Measurements from ENCODE around the gene CXXC5.

CXXC5 gene

DNA sequence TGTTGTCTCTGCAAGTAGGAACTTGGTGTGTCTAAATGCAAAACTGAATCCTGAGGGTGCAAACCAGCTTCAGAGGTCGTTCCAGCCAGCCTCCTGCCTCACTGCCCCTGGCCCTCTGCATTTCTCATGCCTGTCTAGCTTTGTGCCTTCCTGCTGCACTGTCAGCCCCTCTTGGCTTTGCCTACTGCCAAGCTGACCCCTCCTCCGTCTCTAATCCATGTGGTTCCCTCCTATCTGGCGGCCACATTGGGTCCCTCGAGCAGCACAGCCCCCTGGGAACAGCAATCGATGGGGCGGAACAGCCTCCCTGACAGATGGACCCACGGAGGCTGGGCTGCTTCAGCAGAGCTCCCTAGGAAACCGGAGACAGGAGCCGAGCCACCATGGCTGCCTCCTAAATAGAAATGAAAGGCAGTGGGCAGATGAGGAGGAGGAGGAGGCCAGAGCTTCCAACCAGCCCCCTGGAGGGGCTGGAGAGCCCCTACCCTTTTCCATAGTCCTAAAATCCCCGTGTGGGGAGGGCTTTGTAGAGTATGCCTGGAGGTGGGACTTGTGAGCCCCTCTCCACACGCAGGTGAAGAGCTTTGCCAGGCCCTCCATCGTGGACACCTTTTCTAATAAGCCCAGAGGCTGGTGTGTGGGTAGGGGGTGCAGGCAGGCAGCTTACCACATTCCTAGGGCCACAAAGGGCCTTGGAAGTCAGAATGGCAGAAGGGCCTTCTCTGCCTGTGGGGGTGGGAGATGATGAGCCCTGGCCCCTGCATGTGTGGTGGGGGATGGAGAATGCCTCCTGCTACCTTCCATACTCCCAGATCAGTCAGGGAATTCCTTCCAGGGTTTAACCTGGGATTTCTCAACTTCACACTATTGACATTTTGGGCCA, 9.2 kb upstream of the CXXC5 start:
- DNase-seq (ENCODE audit: low spot score): peak; percentile 20

DNA sequence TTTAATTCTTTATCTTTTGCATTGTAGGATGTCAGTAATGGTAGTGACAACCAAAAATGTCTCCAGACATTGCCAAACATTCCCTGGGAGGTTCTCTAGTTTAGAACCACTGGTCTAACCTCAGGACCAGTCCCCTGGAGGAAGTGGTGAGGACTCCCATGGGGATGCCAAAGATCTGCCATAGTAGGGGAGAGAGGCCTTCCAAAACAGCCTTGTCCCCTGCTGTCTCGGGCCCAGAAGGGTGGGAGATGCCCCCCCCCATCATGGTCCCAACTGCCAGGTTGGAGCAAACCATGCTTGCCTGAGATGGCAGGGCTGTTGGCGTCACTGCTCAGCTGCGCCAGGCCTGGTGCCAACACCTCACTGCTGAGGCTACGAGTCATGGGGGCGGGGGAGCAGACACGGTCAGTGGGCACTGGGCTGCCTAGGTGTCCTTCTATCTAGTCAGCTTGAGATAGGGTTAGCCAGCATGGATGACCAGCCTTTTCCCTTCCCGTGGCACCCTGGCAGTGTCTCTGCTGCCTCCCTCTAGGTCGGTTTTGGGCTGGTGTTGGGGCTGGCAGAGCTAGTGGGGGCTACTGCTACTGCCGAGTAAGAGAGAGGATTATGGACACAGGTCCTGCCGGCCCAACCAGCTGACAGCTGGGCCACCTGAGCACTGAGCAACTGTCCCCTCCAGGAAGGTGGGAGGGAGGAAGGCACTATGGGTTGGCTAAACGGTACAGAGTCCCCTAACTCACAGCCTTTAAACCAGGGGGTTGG, 8.3 kb upstream of the CXXC5 start:
- peak; percentile 50 for DNase-seq (ENCODE audit: low spot score)

GRCh38 chr5:139640421-139641115, 7.6 kb upstream of the CXXC5 start:
- no peak for DNase-seq (ENCODE audit: low spot score)

GRCh38 chr5:139641116-139642080, 6.8 kb upstream of the CXXC5 start:
- peak; percentile 34 for DNase-seq (ENCODE audit: low spot score)

DNA sequence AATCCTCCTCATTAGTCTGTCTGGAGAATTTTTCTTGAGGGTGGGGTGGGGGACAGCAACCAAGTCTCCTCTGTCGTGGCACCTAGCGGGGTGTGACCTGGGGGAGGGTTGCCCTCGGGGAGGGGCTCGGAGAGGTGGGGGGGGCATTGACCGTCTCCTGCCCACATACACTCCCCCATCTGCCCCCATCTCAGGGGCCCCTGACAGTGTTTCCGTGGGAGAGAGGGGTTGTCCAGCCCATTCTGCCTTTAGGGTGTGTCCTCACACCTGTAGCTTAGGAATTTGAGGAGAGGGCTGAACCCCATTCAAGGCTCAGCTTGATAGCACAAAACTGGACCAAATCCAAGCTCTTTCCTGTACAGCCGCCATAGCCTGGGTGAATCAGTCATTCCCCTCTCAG, 5.9 kb upstream of the CXXC5 start:
- no peak for DNase-seq (ENCODE audit: low spot score)

GRCh38 chr5:139642891-139643871, 5.0 kb upstream of the CXXC5 start:
- no peak for DNase-seq (ENCODE audit: low spot score)

GRCh38 chr5:139644001-139644456, 4.1 kb upstream of the CXXC5 start:
- no peak for DNase-seq (ENCODE audit: low spot score)

DNA sequence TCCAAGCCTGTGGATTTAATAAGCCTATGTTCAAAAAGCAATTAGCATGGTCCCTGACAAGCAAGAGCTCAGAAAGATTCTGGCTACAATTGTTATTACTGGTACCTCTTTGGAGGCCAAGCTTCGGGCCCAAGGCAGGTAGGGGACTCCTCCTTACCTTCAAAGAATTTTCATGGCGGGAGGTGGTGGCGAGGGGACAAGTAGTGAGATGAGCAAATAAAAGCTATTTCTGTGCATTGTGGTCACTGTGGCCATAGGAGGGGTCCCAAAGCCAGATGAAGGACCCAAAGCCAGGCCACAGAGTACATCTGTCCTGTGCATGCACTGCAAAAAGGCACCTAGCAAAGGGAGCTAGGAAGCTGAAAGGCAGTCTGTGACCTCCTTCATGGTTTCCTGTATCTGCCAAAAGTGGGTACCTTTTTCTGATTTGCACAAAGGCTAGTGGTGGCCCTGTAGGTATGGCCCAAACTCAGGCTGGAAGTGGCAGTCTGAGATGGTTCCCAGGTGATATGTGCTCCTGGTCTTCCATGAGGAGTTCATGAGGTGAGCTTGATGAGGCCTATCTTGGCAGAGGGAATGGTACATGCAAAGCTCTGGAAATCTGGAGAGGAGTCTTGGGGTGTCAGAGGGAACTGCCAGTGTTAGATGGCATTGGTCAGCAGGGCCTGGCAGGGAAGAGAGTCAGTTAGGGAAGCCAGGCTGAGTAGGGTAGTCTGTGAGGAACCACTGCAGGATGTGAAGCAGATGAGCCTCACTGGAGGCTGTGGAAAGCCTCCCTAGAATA, 3.3 kb upstream of the CXXC5 start:
- peak; percentile 36 for DNase-seq (ENCODE audit: low spot score)

GRCh38 chr5:139645430-139645871, 2.7 kb upstream of the CXXC5 start:
- no peak for DNase-seq (ENCODE audit: low spot score)

GRCh38 chr5:139646111-139646510, 2.0 kb upstream of the CXXC5 start:
- no peak for DNase-seq (ENCODE audit: low spot score)

- no peak for DNase-seq (ENCODE audit: low spot score)
Observed at GRCh38 chr5:139646912-139647505, 1.1 kb upstream of the CXXC5 start.

DNA sequence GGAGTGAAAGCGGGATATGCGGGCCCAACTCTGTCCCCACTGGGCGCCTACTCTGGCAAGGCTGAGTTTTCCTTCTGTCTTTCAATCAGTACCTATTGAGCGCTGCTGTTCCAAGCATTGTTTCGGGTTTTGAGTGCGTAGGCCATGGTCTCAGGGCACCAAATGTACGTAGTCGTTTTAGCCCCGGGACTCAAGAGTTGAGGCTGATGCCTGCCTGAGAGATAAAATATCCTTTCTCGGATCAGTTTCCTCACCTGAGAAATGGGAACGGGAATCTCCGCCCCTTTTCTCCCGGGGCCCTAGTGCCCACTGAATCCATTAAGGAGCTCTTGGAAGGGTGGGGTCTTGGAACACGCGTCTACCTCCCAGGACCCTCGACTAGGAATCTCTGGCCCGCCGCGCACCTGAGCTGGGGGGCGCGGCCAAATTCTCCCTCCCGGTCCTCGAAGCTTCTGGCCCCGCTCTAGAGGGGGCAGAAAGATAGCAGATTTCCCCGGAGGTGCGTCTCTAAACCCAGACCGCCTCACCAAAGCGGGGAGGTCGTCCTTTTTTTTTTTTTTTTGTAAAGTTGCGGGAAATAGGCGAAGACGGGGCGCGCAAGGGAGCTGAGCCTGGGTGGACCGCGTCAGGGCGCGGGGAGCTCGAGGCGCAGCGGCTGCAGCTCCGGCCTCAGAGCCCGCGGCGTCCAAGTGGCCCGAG, 494 bp upstream of the CXXC5 start:
- DNase-seq (ENCODE audit: low spot score): peak; percentile 65

- no peak for DNase-seq (ENCODE audit: low spot score)
Observed at GRCh38 chr5:139649082-139649991, 1.2 kb downstream of the CXXC5 start.

GRCh38 chr5:139650031-139650688, 2.0 kb downstream of the CXXC5 start:
- DNase-seq (ENCODE audit: low spot score): no peak

DNA sequence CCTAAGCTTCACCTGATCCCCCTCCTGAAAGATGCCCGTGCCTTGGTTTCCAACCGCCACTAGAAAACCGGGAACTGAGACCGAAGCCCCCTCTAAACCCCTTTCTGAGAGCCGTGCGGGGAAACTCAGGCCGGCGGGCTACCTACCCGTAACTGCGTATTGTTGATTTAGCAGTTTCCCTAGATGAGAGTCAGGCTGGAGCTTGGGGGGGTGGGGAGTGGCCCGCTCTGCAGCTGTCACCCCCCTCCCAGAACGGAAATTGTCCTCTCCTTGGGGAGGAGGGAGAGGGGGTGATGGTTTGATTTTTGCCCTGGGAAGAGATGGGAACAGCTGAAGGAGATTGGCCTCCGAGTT, 2.5 kb downstream of the CXXC5 start:
- DNase-seq (ENCODE audit: low spot score): no peak

DNA sequence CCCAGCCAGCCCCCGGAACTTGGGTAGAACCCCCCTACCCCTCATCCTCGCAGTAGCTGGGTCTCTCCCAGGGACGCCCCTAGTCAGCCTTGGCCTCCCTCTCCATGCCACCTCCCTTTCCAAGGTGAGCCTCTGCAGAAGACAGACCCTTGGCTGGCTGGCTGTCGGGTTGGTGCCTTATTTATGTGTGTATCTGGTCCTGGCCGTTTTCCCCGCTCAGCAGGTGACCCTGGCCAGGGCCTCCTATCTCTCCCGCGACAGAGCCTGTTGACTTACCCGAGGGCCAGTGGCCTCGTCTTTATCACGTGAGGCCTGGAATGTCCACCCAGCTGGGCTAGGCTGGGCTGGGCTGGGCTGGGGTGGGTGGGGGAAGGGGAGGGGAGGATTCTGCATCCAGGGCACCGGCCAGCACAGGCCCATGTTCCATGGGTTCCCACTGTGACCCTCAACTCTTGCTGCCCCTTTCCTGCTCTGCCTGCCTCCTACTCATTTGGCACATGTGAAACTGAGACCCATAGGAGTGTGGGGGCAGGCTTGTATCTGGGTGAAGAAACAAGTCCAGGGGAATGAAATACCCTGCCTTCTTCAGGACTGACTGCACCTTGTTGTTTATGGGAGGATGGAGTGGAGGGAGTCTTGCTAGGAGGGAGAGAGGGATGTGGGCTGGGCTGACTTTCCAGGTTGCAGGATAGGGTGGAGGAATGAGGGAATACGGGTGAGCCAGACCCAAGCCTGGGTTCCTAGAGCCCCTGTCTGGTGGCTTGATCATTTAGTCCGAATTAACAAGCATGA, 3.1 kb downstream of the CXXC5 start:
- peak; percentile 91 for DNase-seq (ENCODE audit: low spot score)
